HEK293 (cell line): ENCODE measurements around the gene NDOR1.

Experiments
- CTCF ChIA-PET: fragments of 350-600 bp; formaldehyde crosslinking; extraction: SDS; loops from one replicate; lab custom pipeline; 2021; ENCODE audit warnings: antibody characterized with exemption; lab: Yijun Ruan, JAX
- POLR2A ChIA-PET: fragments of 300-600 bp; formaldehyde crosslinking; extraction: SDS; loops from one replicate; lab custom pipeline; 2020; ENCODE audit warnings: antibody characterized with exemption, inconsistent platforms; lab: Yijun Ruan, JAX
- H3K27ac ChIP-seq: fragments of 200-500 bp; sonication (Bioruptor generic); 2 replicates; pipeline ENCODE4 v1.5.1; 2014; ENCODE audit warnings: low read depth, low read length, control low read depth, inconsistent platforms; ENCODE audit errors: extremely low read depth
- H3K36me3 ChIP-seq, 2 experiments: fragments of 200-500 bp in 1 of 2; sonication (Bioruptor generic) in 1 of 2; 1 replicate in 1 of 2; 2 replicates in 1 of 2; pipeline ENCODE4 v1.5.1; 2014 to 2017; ENCODE audit warnings: inconsistent platforms in 2 of 2, low read length in 2 of 2; ENCODE audit not compliant: control insufficient read depth in 2 of 2, insufficient read depth in 1 of 2
- H3K4me1 ChIP-seq: fragments of 200-500 bp; sonication (Bioruptor generic); 2 replicates; pipeline ENCODE4 v1.5.1; 2014; ENCODE audit warnings: mild to moderate bottlenecking, low read length, inconsistent platforms; ENCODE audit not compliant: control insufficient read depth, insufficient read depth
- H3K4me3 ChIP-seq: 2 replicates; pipeline ENCODE4 v1.5.1; 2011; ENCODE audit warnings: low read depth, mild to moderate bottlenecking, control low read depth, low read length, moderate library complexity
- H3K9me3 ChIP-seq: fragments of 200-500 bp; sonication (Bioruptor generic); 2 replicates; pipeline ENCODE4 v1.5.1; 2014; ENCODE audit warnings: low read depth, low read length, inconsistent platforms; ENCODE audit not compliant: control insufficient read depth, insufficient read depth
- ATF2 ChIP-seq: fragments of 450-650 bp; formaldehyde crosslinking; IDR thresholded peaks from 2 replicates; pipeline ENCODE4 v1.5.1; 2016; ENCODE audit warnings: missing biosample characterization, missing genetic modification characterization, low read depth
- TCF7L2 ChIP-seq: IDR thresholded peaks from 2 replicates; pipeline ENCODE4 v1.6.1; 2011; ENCODE audit warnings: low read depth, mild to moderate bottlenecking, inconsistent platforms, low read length, moderate library complexity, borderline replicate concordance
- TSHZ1 ChIP-seq: fragments of 450-650 bp; formaldehyde crosslinking; IDR thresholded peaks from 2 replicates; pipeline ENCODE4 v1.5.1; 2016; ENCODE audit warnings: missing biosample characterization, missing genetic modification characterization, borderline replicate concordance
- ZBTB7A ChIP-seq: fragments of 450-650 bp; formaldehyde crosslinking; IDR thresholded peaks from 2 replicates; pipeline ENCODE4 v1.5.1; 2016; ENCODE audit warnings: low read depth, missing biosample characterization, missing genetic modification characterization
- ZFP3 ChIP-seq: fragments of 450-650 bp; formaldehyde crosslinking; IDR thresholded peaks from 2 replicates; pipeline ENCODE4 v1.5.1; 2016; ENCODE audit warnings: low read depth, missing biosample characterization, missing genetic modification characterization
- ZFP41 ChIP-seq: fragments of 450-650 bp; formaldehyde crosslinking; IDR thresholded peaks from 2 replicates; pipeline ENCODE4 v1.5.1; 2016; ENCODE audit warnings: missing biosample characterization, missing genetic modification characterization, borderline replicate concordance
- ZNF221 ChIP-seq: fragments of 450-650 bp; formaldehyde crosslinking; IDR thresholded peaks from 2 replicates; pipeline ENCODE4 v1.5.1; 2017; ENCODE audit warnings: missing biosample characterization, missing genetic modification characterization, borderline replicate concordance
- ZNF362 ChIP-seq: fragments of 450-650 bp; formaldehyde crosslinking; IDR thresholded peaks from 2 replicates; pipeline ENCODE4 v1.5.1; 2016; ENCODE audit warnings: missing biosample characterization, missing genetic modification characterization
- ZNF404 ChIP-seq: fragments of 450-650 bp; formaldehyde crosslinking; IDR thresholded peaks from 2 replicates; pipeline ENCODE4 v1.5.1; 2017; ENCODE audit warnings: missing biosample characterization, missing genetic modification characterization
- ZNF423 ChIP-seq: fragments of 450-650 bp; formaldehyde crosslinking; IDR thresholded peaks from 2 replicates; pipeline ENCODE4 v1.5.1; 2016; ENCODE audit warnings: missing biosample characterization, missing genetic modification characterization
- ZNF426 ChIP-seq: fragments of 450-650 bp; formaldehyde crosslinking; IDR thresholded peaks from 2 replicates; pipeline ENCODE4 v1.5.1; 2017; ENCODE audit warnings: missing biosample characterization, missing genetic modification characterization, mild to moderate bottlenecking, inconsistent platforms, moderate library complexity
- ZNF488 ChIP-seq: fragments of 450-650 bp; formaldehyde crosslinking; IDR thresholded peaks from 2 replicates; pipeline ENCODE4 v1.5.1; 2016; ENCODE audit warnings: missing biosample characterization, missing genetic modification characterization
- ZNF529 ChIP-seq: fragments of 450-650 bp; formaldehyde crosslinking; IDR thresholded peaks from 2 replicates; pipeline ENCODE4 v1.5.1; 2017; ENCODE audit warnings: missing genetic modification characterization, missing biosample characterization; ENCODE audit not compliant: insufficient replicate concordance
- ZNF580 ChIP-seq: fragments of 450-650 bp; formaldehyde crosslinking; IDR thresholded peaks from 2 replicates; pipeline ENCODE4 v1.5.1; 2016; ENCODE audit warnings: missing biosample characterization, missing genetic modification characterization
- ZNF639 ChIP-seq: fragments of 450-650 bp; formaldehyde crosslinking; IDR thresholded peaks from 2 replicates; pipeline ENCODE4 v1.5.1; 2016; ENCODE audit warnings: missing biosample characterization, missing genetic modification characterization

Gene NDOR1

GRCh38 chr9:137162505-137163364 lies 42.8 kb upstream of the NDOR1 start:
- Histone ChIP-seq H3K36me3 (no peaks in the 10 kb centered on the region), H3K27ac (no peak overlapping the region), H3K9me3 (no peaks in the 10 kb centered on the region), H3K4me1 (no peaks in the 10 kb centered on the region), H3K4me3 (no peak overlapping the region)
- no peak for TF ChIP-seq ATF2 (tag by site-specific recombination)
- no peak for TF ChIP-seq ZNF488 (tag by site-specific recombination)
- no peak for TF ChIP-seq TCF7L2
- no peak for TF ChIP-seq ZNF362 (tag by site-specific recombination)
- no peak for TF ChIP-seq ZNF221 (tag by site-specific recombination)
- TF ChIP-seq TSHZ1 (tag by site-specific recombination) = no peak
- no peak for TF ChIP-seq ZNF529 (tag by site-specific recombination)
- TF ChIP-seq ZFP3 (tag by site-specific recombination) = no peak
- TF ChIP-seq ZBTB7A (tag by site-specific recombination) = no peak
- no peak for TF ChIP-seq ZNF404
- no peak for TF ChIP-seq ZNF639 (tag by site-specific recombination)
- TF ChIP-seq ZNF423 (tag by site-specific recombination) = no peak
- TF ChIP-seq ZNF426 (tag by site-specific recombination) = no peak
- TF ChIP-seq ZNF580 (tag by site-specific recombination) = no peak
- no peak for TF ChIP-seq ZFP41 (tag by site-specific recombination)
- CTCF ChIA-PET = interaction anchor here (0.6 kb wide), 1 partner anchor 41 kb away, joined by 4 read pairs; no protein-coding TSS in a partner anchor
- POLR2A ChIA-PET = interaction anchor here (1.0 to 2.5 kb wide), 3 partner anchors 10 to 38 kb away, joined by 3 to 7 read pairs (median 3); partner anchors contain the start of genes TMEM210 and TPRN
